Stimulated activated CD4-positive, alpha-beta T cell treated with anti-CD3 and anti-CD28 coated beads, Interleukin-4, amount 100 ng/mL, for 1 hour (primary cell): ENCODE data around the gene PLCG1.
A peak's percentile ranks its signal among the peaks of the same experiment; 100 is the strongest.
"Not testable (repeated sequence)": the region's sequence is repeated elsewhere in the genome, so short reads cannot be mapped to it uniquely, and the experiment has no call there.

ENCODE experiments used
- DNase-seq: peaks from one replicate; pipeline ENCODE4 v3.0.0-alpha.2; 2020

The PLCG1 gene

DNA sequence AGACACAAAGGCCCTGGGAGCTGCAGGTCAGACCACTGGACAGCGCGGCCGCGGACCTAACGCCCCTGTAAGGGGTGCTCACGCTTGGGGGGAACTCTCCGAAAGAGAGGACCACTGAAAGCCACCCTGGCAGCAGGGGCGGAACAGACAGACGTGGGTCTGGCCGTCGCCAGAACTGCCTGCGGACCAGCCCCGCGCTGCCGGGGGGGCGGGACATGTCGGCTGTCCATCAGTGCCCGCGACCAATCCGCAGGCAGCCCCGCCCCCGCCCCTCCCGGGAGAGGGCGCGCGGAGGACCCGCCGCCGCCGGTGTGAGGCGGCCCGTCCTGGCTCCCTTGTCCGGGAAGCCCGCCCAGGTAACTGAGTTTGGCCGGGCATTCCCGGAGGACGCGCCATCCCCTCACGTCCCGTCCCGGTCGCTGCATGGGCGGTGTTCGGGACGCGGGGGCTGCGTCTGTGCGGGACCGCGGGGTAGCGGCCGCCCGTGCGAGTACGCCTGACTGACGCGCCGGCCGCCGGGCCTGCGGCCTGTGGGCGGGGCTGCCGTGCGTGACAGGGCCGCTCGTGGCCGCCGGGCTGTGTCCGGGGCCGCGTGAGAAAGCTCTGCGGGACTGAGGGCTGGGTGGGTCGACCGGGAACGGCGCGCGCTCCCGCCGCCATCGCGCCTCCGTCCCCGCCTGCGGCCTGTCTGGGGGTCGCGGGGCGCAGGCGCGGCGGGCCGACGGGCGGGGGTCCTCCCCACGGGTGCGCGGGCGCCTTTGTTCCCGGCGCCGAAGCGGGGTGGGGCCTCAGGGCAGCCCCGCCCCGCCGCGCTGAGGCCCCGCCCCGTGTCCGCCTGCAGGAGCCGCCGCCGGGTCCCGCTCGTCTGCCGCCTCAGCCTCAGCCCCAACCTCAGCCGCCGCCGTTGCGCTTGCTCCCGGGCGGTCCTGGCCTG lies at the start of gene PLCG1:
PLCG1 (plus strand) TSS at position 864 of the 934 bp plus-strand sequence. CDS start 99 bp downstream, outside the sequence.
- peak; percentile 89 for DNase-seq

DNA sequence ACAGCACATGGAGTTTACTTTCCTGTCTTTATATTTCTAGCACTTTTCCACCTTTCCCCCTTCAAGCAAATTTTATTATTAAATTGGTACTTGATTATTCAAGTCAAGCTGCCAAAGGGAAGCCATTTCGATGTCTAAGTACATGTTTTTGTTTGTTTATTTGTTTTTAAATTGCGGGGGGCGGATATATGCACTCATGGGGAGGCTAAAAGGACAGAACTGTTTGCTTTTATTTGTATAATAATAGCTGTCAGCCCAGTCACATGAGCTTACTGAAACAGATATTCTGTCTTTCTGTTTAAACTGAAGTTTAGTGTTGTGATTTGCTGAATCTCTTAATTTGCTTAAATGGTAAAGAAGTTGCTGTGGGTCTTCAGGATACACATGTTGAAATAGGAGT lies 49.6 kb upstream of the PLCG1 start:
- DNase-seq, result no peak

DNA sequence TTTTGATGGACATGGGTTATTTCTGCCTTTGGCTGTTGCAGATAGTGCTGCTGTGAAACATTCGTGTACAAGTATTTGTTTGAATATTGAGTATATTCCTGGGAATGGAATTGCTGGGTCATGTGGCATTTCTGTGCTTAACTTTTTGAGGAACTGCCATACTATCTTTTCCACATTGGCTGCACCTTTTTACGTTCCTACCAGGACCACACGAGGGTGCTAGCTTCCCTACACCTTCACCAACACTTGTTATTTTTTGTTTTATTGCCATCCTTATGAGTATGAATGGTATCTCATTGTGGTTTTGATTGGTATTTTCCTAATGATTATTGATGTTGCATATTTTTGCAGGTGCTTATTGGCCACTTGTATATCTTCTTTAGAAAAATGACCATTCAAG lies 47.8 kb upstream of the PLCG1 start:
- DNase-seq, result no peak

DNA sequence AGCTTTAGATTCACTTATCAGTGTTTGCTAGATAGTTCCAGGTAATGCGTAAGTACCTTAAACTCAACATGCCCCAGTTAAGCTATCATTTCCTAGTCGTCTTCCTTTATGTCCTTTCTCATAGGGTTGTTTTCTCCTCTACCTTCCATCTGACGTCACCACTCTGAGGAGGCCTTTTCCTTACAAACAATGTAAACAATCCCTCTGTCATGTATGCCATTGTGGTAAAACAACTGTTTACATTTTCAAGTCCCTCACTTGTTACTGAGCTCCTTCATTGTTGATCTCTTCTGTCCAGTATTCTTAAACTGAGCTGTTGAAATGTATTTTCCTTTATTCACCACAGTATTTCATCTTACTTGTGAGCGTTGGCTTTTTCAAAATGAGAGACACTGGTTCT lies 45.4 kb upstream of the PLCG1 start:
- DNase-seq, result no peak

DNA sequence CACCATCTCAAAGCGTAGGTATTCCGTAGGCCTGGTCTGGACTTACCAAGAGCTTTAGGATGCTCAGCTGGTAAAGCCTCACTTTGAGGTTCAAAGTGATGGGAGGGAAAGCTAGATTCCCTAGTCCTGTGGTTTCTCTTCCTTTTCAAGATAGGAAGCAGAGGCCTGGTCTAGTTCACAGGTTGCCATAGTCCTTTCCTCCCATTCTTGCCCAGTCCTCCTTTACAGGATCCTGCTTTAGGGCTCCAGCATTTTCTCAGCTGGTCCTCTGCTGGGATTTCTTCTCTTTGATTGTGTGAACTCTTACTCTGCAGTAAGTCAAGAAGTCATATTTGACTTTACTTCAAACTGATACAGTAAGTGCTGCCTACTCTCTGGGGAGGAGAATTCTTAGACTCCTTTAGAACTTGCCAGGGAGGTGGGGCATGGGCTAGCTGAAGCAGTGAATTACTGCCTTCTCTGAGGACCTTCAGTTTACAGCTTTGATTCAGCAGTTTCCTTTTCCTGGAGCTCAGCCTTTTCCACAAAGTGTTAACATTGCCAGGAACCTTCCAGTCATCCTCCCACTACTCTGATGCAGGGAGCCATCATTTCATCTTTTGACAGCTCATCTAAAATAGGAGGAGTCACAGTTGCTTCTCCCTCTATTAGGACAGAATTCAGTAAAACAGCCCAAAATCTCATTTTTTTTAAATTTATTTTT lies 42.8 kb upstream of the PLCG1 start:
- no peak for DNase-seq

DNA sequence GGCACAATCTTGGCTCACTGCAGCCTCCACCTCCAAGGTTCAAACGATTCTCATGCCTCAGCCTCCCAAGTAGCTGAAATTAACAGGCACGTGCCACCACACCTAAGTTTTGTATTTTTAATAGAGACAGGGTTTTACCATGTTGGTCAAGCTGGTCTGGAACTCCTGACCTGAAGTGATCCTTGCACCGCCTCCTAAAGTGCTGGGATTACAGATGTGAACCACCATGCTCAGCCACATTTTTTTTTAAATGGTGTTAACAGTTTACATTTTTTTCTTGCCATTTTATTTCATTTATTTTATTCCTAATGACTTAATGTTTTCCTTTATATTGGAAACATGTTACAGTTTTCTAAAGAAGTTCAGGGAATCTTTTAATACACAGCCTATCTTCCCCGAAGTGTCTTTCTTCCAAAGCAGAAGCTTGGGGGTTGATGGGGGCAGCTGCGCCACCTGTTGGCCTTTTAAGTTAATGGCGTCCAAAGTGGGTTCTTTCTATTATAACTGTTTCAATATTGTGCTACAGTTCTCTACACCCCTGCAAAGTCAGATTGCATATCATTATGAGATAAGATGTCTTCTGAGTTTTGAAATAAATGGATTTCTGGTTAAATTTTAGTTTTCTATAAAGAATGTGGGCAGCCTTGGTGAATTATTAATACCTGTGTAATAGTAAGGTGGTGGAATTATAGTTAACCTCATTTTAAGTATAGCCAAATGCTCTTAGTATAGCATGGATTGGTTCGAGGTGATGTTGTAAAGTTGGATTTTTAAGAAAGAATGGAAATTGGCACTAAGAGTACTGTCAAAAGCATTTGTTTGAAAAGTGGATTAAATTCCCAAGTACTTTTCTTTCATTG lies 42.0 kb upstream of the PLCG1 start:
- peak; percentile 50 for DNase-seq

DNA sequence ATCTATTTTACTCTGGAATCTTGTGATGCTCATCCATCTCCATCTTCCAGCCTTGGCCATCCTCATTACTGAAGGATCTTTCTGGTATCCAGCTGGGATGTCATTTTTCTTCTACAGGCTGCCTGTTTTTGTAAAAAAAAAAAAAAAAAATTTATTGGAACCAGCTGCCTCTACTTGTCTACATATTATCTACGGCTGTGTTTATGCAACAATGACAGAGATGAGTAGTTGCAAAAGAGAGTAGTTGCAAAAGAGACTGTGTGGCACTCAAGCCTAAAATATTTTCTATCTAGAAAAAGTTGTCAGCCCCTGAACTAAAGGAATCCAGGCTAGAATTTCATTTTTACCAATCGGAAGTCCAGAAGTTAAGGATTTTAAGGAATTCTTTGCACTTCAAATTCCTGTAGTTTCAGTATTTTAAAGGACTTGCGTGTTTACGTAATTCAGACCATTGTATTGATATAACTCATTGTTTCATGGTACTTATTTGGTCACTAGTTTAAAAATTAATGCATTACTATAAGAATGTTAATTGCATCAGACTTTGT lies 38.6 kb upstream of the PLCG1 start:
- no peak for DNase-seq

DNA sequence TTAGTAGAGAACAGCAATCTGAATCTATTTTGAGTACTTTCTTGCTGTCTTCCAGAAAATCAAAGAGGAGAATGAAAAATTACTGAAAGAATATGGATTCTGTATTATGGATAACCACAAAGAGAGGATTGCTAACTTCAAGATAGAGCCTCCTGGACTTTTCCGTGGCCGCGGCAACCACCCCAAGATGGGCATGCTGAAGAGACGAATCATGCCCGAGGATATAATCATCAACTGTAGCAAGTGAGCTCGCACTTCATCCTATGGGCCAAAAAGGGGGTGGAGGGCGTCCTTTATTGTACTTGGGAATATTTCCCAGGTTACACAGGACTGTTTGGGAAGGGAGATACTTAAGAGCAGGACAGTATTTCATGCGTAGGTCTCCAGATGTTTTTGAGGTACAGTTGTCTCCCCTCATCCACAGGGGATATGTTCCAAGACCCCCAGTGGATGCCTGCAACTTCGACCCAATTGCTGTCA lies 37.3 kb upstream of the PLCG1 start:
- no peak for DNase-seq

DNA sequence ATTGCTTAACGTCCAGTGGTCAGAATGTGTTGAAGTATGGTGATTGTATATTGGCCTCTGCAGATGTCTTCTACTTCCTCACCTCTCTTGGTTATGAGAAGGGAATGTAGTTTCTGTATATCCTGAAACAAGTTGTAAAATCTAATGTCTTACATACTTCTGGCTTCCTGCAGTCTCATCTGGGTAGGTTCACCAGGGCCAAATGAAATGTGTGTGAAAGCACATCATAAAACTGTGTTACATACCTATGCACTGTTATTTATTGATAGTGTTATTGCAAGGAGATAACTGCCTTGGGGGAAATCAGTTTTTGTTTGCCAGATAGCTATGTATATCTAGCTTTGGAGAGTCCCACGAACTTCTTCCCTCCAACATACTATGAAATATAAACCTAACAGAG lies 35.7 kb upstream of the PLCG1 start:
- no peak for DNase-seq

DNA sequence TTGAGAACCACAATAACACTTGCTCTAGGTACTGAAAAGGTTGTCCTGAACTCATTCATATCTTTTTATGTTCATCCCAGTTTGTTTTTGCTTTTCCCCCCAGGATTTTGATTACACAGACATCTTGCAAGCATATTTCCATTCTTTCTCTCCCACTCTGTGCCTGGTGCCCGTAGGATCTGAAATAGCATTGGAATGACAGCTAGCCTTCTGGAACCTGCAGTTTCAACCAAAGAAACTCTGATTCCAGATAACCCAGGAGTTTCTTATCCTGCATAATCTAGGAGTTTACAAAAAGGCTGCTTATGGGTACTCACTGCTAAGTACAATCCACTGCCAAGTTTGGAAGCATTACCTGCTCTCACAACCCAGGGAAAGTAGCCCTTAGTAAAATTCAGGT lies 28.8 kb upstream of the PLCG1 start:
- no peak for DNase-seq

DNA sequence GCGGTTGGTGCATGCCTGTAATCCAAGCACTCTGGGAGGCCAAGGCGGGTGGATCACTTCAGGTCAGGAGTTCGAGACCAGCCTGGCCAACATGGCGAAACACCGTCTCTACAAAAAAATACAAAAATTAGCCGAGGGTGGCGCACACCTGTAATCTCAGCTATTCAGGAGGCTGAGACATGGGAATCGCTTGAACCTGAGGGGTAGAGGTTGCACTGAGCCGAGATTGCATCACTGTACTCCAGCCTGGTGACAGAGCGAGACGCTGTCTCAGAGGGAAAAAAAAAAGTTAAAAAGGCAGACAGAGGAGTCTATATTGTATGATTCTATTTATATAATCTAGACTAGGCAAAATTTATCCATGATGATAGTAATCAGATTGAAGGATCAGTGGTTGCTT lies 27.3 kb upstream of the PLCG1 start:
- DNase-seq, result no peak

DNA sequence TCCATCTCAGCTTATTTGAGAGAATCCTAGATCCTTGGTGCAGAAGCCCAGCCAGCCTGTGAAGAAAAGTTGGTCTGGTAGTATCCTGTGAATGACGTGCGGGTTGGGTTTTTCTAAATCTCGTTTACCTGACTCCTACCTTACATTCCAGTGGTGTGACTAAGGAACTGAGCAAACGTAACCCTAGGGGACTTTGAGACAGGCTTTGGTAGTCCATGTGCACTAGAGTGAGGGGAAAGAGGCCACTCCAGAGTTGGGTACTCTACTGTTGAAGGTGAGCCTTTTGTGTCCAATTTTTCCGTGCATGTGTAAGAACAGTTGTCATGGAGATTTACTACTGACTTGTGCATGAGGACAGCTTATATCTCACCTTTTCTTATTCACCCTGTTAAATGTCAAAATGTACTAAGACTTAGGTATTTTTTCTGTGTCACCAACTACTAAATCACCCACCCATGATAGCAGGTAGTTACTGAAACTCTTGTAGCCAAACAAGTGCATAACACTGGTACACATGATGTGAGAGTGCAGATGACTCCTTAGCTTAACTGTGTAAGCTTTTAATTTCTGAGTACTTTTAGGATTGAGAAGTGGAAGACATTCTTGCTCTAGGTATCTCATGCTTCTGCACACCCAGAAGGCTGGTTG lies 26.3 kb upstream of the PLCG1 start:
- no peak for DNase-seq

DNA sequence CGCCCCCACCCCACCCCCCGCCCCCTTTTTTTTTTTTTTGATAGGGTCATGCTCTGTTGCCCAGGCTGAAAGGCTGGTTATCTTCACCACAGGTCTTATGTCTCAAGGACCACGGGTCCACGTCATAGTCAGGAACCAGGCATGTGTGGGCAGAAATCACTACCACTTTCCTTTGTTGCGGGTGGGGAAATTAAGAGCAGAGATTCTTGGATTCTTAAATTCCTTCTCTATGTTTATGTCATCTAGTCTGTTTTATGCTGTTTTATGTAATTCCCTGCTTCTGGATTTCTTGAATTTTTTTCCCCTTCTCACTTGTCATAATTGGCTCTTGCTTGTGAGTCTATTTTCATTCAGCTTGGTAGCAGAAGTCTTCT lies 25.8 kb upstream of the PLCG1 start:
- DNase-seq, result no peak

DNA sequence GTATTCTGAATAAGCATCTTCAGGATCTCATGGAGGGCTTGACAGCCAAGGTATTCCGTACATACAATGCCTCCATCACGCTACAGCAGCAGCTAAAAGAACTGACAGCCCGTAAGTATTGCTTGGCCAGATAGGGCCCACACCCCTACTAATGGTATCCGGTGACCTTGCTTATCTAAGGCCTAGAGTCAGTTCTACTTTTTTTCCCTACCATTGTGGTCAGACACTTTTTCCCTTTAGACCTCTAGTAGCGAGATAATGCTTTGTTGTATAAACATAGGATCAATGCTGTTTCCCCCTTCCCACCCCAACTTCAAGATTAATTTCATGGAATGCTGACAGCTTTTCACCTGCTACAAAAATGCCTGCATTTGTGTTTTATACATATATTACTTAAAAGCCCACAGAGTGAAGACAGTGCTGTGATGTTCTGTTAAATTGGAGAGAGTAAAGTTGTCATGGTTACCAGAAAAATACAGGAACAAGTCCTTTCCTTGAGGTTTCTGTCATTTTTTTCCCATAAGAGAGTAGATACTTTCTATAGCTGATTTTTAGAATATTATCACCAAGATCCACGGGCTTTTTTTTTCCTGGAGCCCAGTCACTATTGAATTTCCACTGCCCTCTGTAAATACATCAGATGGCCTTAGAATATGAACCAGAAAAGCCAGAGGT lies 20.9 kb upstream of the PLCG1 start:
- no peak for DNase-seq

DNA sequence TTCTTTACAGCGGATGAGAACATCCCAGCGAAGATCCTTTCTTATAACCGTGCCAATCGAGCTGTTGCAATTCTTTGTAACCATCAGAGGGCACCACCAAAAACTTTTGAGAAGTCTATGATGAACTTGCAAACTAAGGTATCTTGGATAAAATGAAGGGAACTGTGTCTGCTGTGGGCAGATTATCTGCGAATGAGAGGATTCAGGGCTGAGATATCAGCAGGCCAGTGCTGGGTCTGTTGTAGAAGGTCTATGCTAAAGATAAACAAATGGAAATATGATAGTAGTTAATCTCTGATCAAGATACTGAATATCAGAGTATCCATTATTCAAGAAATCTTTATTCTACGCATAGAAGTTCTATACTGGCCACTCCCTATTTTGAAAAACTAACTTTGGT lies 19.2 kb upstream of the PLCG1 start:
- DNase-seq, result not testable (repeated sequence)

DNA sequence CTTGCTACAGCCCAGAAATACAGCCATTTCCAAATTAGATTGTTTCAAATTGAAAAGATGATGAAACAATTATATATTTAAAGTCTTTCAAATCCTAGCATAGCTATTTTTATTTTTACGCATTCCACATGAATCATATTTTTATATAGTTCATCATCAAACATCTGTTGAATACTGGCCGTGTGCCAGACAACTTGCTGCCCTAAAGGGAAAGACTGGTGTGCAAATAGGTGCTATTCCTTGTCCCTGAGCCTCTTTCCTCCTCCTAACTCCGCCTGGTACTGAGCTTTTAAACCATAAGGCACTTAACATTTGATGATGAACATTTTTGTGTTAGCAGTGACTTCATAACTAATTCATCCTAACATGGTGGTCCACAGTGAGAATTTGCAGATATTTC lies 18.7 kb upstream of the PLCG1 start:
- no peak for DNase-seq

DNA sequence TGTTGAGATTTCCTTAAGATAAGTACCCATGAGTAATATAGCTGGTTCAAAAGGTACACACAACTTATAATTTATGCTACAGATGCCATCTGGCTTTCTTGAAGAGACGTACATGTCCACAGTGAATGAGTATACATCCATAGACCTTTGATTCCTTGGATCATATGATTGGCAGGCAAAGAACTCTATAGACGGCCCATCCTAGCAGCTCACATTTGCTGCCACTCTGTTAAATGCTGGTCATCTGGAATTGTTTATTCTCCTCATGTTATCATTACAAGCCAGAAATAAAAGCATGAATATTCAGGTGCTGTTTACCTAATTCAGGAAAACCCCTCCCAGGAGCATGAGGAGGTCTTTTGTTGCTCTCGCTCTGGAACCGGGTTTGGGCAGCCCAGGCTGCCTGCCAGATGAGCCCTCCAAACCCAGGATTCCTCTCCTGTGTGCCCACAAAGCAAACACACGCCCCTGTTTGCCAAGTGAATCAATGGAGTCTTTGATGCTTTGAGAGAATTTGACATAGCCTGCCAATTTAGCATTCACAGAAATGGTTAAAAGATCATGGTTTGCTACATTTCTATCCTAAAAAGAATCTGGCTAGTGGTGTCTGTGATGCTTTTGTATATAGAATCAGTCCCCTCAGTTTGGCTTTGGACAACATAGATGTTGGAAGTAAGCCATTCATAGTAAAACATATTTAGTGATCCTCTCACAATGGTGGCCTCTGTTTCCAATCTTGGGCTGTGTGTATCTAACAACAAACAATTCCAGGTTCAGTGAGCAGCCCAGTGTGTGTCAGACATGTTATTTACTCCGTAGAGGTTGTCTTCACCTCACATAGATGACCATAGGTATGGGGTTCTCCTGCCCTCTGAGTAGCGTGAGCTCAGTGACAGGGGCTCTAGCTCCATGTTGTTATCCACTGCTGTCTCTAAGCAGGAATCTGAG lies 17.5 kb upstream of the PLCG1 start:
- no peak for DNase-seq

DNA sequence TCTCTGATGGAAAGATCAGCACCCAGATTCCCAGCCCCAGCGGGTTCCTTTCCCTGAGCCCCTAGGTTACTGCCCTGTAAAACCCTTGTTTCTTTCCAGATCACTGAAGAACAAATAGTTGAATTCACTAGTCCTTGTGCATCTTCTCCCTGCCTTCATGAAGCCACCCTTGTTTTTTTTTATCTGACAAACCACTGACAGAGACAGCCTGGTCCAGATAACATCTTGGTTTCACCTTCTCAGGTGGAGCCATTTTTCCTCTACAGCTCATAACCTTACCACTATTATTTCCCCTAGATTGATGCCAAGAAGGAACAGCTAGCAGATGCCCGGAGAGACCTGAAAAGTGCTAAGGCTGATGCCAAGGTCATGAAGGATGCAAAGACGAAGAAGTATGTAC lies 15.9 kb upstream of the PLCG1 start:
- DNase-seq, result no peak

DNA sequence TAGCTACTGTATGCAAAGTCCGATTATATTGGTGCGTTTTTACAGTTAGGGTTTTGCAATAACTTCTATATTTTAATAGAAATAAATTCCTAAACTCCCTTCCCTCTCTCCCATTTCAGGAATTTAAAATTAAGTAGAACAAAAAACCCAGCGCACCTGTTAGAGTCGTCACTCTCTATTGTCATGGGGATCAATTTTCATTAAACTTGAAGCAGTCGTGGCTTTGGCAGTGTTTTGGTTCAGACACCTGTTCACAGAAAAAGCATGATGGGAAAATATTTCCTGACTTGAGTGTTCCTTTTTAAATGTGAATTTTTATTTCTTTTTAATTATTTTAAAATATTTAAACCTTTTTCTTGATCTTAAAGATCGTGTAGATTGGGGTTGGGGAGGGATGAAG lies 13.7 kb upstream of the PLCG1 start:
- no peak for DNase-seq

DNA sequence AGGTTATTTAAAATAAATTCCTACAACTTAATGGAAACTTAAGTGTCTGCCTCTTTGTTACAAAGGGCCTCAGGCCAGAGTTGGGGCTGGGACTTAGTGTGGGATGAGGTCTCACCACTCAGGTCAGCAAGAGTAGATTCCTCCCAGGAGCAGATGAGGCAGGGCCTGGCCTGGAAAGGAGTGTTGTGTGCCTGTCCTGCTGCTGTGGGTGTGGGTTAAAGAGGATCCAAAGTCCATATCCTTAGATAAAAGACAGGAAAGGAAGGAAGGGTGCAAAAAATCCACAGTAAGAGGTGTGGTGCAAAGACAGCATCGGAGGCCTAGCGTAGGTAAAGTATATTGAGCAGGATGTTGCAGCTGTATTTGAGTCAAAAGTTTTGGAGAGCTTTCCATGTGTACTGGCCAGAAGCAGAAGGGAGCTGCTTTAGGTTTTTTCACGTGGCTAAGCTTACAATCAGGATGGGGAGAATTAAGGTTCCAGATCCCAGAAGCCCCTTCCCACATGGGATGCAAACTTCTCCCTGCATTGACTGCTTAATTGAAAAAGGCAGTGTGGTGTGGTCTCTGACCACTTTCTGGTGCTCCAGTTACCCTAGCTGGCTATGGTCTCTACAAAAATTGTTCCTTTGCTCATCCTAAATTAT lies 12.8 kb upstream of the PLCG1 start:
- DNase-seq, result no peak
